K562 (cell line): Measurements from ENCODE around the gene MYO1D. TPM values are rescaled to one million over a fixed set of nuclear protein-coding genes. Genes with fewer than 3 reads are reported as not detected.

Experiments
- ATAC-seq: fragments of 200-7000 bp; cut with Tn5 transposase; 3 replicates; pipeline ENCODE4 v1.9.1; 2020; ENCODE audit warnings: moderate library complexity
- BruUV-seq: library from RNA; stranded (reverse); fragments of 400-500 nt; replicated peaks from 2 replicates; lab custom pipeline; 2021; lab: Mats Ljungman, UMichigan
- CTCF ChIA-PET: fragments of 300-600 bp; formaldehyde crosslinking; extraction: SDS; loops from one replicate; lab custom pipeline; 2021; ENCODE audit warnings: low intra/inter-chr PET ratio; lab: Yijun Ruan, JAX
- POLR2A ChIA-PET: fragments of 300-600, 350-650 bp; sonication (Branson Sonifier 250); formaldehyde crosslinking; extraction: SDS; loops from one replicate; lab custom pipeline; 2021; ENCODE audit warnings: antibody characterized with exemption, inconsistent platforms; lab: Yijun Ruan, JAX
- DNase-seq, 4 experiments: peaks; one replicate each; pipeline versions ENCODE4 v3.0.0 to v3.0.0-alpha.2; 2011 to 2018; ENCODE audit warnings: low spot score in 3 of 4, mixed read lengths in 3 of 4; ENCODE audit errors: extremely low read depth in 1 of 4
- FAIRE-seq: peaks from 2 replicates; lab custom pipeline; 2011; peaks lifted over from hg19 to GRCh38; lab: Jason Lieb, UNC
- H2AFZ ChIP-seq: 2 replicates; pipeline ENCODE4 v1.6.0; 2011; ENCODE audit warnings: low read depth, low read length, control low read depth, inconsistent platforms
- H3K27ac ChIP-seq: fragments of 200-600 bp; 3 replicates; pipeline ENCODE4 v1.8.0; 2011; ENCODE audit warnings: low read depth, mild to moderate bottlenecking, control low read depth, inconsistent platforms, low read length, moderate library complexity, mixed read lengths; ENCODE audit errors: extremely low read depth
- H3K27me3 ChIP-seq, 2 experiments: fragments of 300-600 bp in 1 of 2; 2 replicates in 1 of 2; 3 replicates in 1 of 2; pipeline versions ENCODE4 v1.6.0 to v1.8.0; 2011; ENCODE audit warnings: inconsistent platforms in 2 of 2, low read length in 2 of 2, mild to moderate bottlenecking in 1 of 2, mixed read lengths in 1 of 2, moderate library complexity in 1 of 2; ENCODE audit not compliant: control insufficient read depth in 2 of 2, insufficient read depth in 2 of 2
- H3K36me3 ChIP-seq: fragments of 300-600 bp; 3 replicates; pipeline ENCODE4 v1.8.0; 2011; ENCODE audit warnings: mild to moderate bottlenecking, low read length, inconsistent platforms; ENCODE audit not compliant: control insufficient read depth, insufficient read depth
- H3K4me1 ChIP-seq, 2 experiments: fragments of 200-600 bp in 1 of 2; replicated peaks in 1 of 2; 2 replicates in 1 of 2; 3 replicates in 1 of 2; pipeline versions ENCODE4 v1.5.1 to v1.8.0; 2011; ENCODE audit warnings: inconsistent platforms in 2 of 2, low read length in 2 of 2, mild to moderate bottlenecking in 1 of 2, mixed read lengths in 1 of 2, moderate library complexity in 1 of 2; ENCODE audit not compliant: control insufficient read depth in 2 of 2, insufficient read depth in 2 of 2
- H3K4me2 ChIP-seq: 2 replicates; pipeline ENCODE4 v1.6.1; 2011; ENCODE audit warnings: low read length, control low read depth, inconsistent platforms, mixed read lengths; ENCODE audit not compliant: insufficient read depth
- H3K4me3 ChIP-seq: fragments of 200-600 bp; sonication (generic), shearing (Covaris generic); 2 replicates; pipeline ENCODE4 v1.5.1; 2016; ENCODE audit warnings: control low read depth, inconsistent platforms
- H3K79me2 ChIP-seq: fragments of 200-600 bp; 3 replicates; pipeline ENCODE4 v1.8.0; 2011; ENCODE audit warnings: low read length, inconsistent platforms; ENCODE audit not compliant: control insufficient read depth, insufficient read depth
- H3K9ac ChIP-seq, 2 experiments: 2 replicates each; pipeline versions ENCODE4 v1.6.0 to v1.6.1; 2011; ENCODE audit warnings: low read depth in 2 of 2, low read length in 2 of 2, control low read depth in 1 of 2, inconsistent platforms in 1 of 2, mild to moderate bottlenecking in 1 of 2, mixed read lengths in 1 of 2; ENCODE audit not compliant: insufficient read depth in 1 of 2
- H3K9me1 ChIP-seq: one replicate; pipeline ENCODE4 v1.6.0; 2011; ENCODE audit warnings: inconsistent platforms, mild to moderate bottlenecking, low read length, moderate library complexity; ENCODE audit not compliant: control insufficient read depth, insufficient read depth
- H3K9me3 ChIP-seq: replicated peaks from 2 replicates; pipeline ENCODE4 v1.5.1; 2011; ENCODE audit warnings: low read depth, low read length, inconsistent platforms; ENCODE audit not compliant: control insufficient read depth, insufficient read depth
- H4K20me1 ChIP-seq: replicated peaks from 2 replicates; pipeline ENCODE4 v1.6.1; 2011; ENCODE audit warnings: low read length, inconsistent platforms, mixed read lengths; ENCODE audit not compliant: control insufficient read depth, insufficient read depth
- ATF7 ChIP-seq: fragments of 450-650 bp; IDR thresholded peaks from 2 replicates; pipeline ENCODE4 v1.7.1; 2014; ENCODE audit warnings: mild to moderate bottlenecking, moderate library complexity
- HDAC8 ChIP-seq: fragments of 450-650 bp; IDR thresholded peaks from 2 replicates; pipeline ENCODE4 v1.6.1; 2016; ENCODE audit warnings: mild to moderate bottlenecking, missing genetic modification characterization, moderate library complexity, missing compliant biosample characterization
- NEUROD1 ChIP-seq: fragments of 150-350 bp; IDR thresholded peaks from 2 replicates; pipeline ENCODE4 v1.6.1; 2014; ENCODE audit warnings: borderline replicate concordance, low read length, low read depth; ENCODE audit not compliant: partially characterized antibody
- PTBP1 ChIP-seq: fragments of 200-400 bp; formaldehyde crosslinking; IDR thresholded peaks from 2 replicates; pipeline ENCODE4 v1.6.1; 2017; ENCODE audit warnings: low read depth, low read length
- RNF219 ChIP-seq: fragments of 250-450 bp; sonication (Bioruptor Pico); IDR thresholded peaks from 2 replicates; pipeline ENCODE4 v1.5.0; 2022; ENCODE audit warnings: mild to moderate bottlenecking
- SP1 ChIP-seq: sonication (generic); formaldehyde crosslinking; IDR thresholded peaks from 2 replicates; pipeline ENCODE4 v1.8.1; 2022; ENCODE audit warnings: mild to moderate bottlenecking, missing genetic modification reagents
- SRSF9 ChIP-seq: fragments of 200-400 bp; formaldehyde crosslinking; IDR thresholded peaks from 2 replicates; pipeline ENCODE4 v1.6.1; 2017; ENCODE audit warnings: low read depth, low read length, borderline replicate concordance
- ZNF280A ChIP-seq: fragments of 450-650 bp; IDR thresholded peaks from 2 replicates; pipeline ENCODE4 v1.6.1; 2018; ENCODE audit warnings: mild to moderate bottlenecking, low read depth; ENCODE audit not compliant: partially characterized antibody
- ZNF324 ChIP-seq: fragments of 250-450 bp; sonication (Bioruptor Pico); IDR thresholded peaks from 2 replicates; pipeline ENCODE4 v1.4.0; 2020; ENCODE audit warnings: mild to moderate bottlenecking
- WGBS: fragments of 100-300 bp; shearing (Covaris generic); methylation state at CpG from one replicate; pipeline ENCODE4 v1.1.6; 2016; ENCODE audit warnings: low coverage, mixed read lengths; ENCODE audit not compliant: insufficient coverage; ENCODE audit errors: missing lambda C conversion rate; 5-methylcytosine and 5-hydroxymethylcytosine counted together
- in situ Hi-C: fragments of 300-500 bp; cut with MboI; formaldehyde crosslinking; loops from 4 replicates; pipeline ENCODE4 v1.15.0; 2018; ENCODE audit warnings: inconsistent platforms, mixed read lengths
- intact Hi-C: fragments of 100-400 bp; cut with micrococcal nuclease; formaldehyde crosslinking; loops from 2 replicates; pipeline ENCODE4 v1.14.2; 2022
- polyA plus RNA-seq, 8 experiments: library from polyadenylated mRNA; depleted of rRNA in 4 of 8; stranded (reverse) in 5 of 8; unstranded in 3 of 8; fragments of >200 nt; fragmentation: Nextera tagmentation in 2 of 8; fragmentation: Illumina TruSeq in 1 of 8; extraction: Ambion mirVana in 2 of 8; extraction: Trizol in 1 of 8; gene quantifications; 2 replicates each; pipeline versions ENCODE4 v1.2.1 to v1.2.3, GENCODE V29; 2011 to 2014; ENCODE audit warnings: inconsistent platforms in 1 of 8, missing spikeins in 1 of 8
- total RNA-seq, 7 experiments: library from RNA; depleted of rRNA in 6 of 7; stranded (reverse); fragments of >200 nt in 6 of 7; fragmentation: Illumina TruSeq in 2 of 7; extraction: Trizol in 2 of 7; gene quantifications; 2 replicates each; pipeline versions ENCODE4 v1.2.1 to v1.2.3, GENCODE V29; 2011 to 2021; ENCODE audit warnings: low replicate concordance in 1 of 7

The MYO1D gene
- total and polyA plus RNA-seq, 9 of the 15 experiments (the other 6 are each of a cell fraction or from before 2014, with no cell fraction given), result 2.1 to 71.2 (median 45.4) TPM

DNA sequence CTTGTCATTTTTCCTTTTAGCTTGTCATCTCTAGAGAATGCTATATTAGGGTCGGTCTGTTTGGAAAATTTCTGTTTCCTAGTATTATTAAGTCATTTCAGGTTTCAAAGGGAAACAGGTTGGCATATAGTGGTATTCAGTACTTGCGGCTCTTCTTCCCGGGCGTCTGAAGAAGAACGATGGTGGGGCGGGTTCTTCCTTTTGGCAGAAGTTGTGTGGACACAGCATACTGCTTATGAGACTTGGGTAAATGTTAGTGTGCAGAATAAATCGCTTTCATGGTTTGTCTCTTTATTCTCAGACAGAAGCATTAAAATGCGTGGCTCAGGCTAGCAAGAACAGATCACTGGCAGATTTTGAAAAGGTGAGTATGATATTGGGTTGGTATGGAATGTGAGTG lies 399.7 kb downstream of the MYO1D start:
- BruUV-seq, result no TSS peak
- Histone ChIP-seq H3K36me3 (peaks cover 97% of the 10 kb centered on the region), H3K27me3 (no peaks in the 10 kb centered on the region), H3K4me2 (no peak overlapping the region), H3K27ac (no peak overlapping the region), H4K20me1 (no peaks in the 10 kb centered on the region), H3K79me2 (no peaks in the 10 kb centered on the region), H3K9ac (no peak overlapping the region), H3K4me3 (no peak overlapping the region), H2AFZ (no peak overlapping the region), H3K9me3 (no peaks in the 10 kb centered on the region), H3K4me1 (no peaks in the 10 kb centered on the region; a peak in 1 of 5 replicates), H3K9me1 (no peaks in the 10 kb centered on the region)
- intact Hi-C loops (no loop called here), in situ Hi-C loops (no loop called here)
- ChIA-PET CTCF (no interaction called here), POLR2A (no interaction called here)
- no peak for ATAC-seq
- 97% methylated on average over 8 of the region's 8 CpGs for WGBS
- DNase-seq, result no peak
- TF ChIP-seq ATF7 (no peak), SRSF9 (no peak), RNF219 (CRISPR knock-in tag) (no peak), PTBP1 (no peak), ZNF280A (no peak), NEUROD1 (no peak), HDAC8 (tag) (no peak), SP1 (CRISPR knock-in tag) (no peak), ZNF324 (no peak)
- FAIRE-seq, result no peak
